GM21360 (cell line): Measurements from ENCODE around the gene GZMB.
"Not testable (repeated sequence)": the region's sequence is repeated elsewhere in the genome, so short reads cannot be mapped to it uniquely, and the experiment has no call there.

Experiments
- ATAC-seq: cut with Tn5 transposase; IDR thresholded peaks from one replicate; pipeline ENCODE4 v1.9.1; 2021; ENCODE audit warnings: mild to moderate bottlenecking, moderate library complexity; ENCODE audit not compliant: unreplicated experiment

The GZMB gene, protein sequence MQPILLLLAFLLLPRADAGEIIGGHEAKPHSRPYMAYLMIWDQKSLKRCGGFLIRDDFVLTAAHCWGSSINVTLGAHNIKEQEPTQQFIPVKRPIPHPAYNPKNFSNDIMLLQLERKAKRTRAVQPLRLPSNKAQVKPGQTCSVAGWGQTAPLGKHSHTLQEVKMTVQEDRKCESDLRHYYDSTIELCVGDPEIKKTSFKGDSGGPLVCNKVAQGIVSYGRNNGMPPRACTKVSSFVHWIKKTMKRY

DNA sequence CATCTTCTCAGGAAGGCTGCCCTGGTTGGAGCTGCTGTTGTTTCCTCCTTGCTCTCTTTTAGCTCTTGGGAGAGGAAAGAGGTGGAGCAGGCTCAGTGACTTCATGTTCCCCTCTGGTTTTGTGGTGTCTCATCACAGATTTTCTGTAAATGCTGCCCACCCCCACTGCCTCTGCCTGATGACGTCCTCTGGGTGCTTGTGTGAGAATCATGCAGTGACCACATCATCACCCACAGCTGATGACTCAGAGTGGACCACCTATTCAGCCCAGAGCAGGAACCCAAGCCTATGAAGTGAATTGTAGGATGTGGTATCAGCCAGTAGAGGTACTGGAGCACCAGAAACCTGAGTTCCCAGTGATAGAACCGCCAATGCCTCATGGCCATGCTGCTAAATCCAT lies at the start of gene GZMB:
GZMB (minus strand) TSS at position 33 of the 400 bp plus-strand sequence; CDS start at position 3, 30 bp downstream.
- ATAC-seq = no peak

DNA sequence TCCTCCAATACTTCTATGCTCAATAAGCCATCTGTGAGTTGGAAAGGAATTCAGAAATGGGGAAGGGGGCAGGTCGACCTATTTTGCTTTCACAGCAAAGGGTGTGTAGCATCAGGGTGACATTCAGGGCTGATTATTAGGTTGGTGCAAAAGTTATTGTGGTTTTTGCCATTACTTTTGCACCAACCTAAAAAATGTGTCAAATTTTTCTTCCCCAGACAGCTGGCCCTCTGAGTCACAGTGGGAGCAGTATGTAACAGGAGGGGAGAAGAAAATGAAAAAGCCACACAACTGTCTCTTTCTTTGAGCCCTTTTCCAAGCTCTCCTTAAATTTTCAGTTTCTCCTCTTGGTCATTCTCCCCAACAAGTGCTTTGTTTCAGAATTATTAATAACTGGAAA lies 47.1 kb upstream of the GZMB start:
- no peak for ATAC-seq

DNA sequence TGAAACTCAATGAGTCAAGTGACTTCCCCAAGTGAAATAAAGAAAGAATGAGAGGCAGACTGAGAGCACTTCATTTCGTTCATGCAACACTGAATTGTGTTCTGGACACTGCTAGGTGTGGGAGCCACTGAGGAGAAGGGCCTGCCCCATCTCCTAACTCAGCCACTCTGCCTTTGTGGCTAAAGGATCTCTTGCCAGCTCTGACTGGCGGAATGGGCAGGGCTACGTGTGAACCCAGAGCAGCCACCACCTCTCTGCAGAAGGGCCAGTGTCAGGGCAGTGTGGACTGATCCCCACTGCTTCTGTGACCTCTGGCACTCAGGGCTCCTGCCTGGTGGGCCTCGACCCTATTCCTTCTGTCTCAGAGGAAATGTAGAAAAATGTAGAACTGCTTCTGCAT lies 46.5 kb upstream of the GZMB start:
- no peak for ATAC-seq

DNA sequence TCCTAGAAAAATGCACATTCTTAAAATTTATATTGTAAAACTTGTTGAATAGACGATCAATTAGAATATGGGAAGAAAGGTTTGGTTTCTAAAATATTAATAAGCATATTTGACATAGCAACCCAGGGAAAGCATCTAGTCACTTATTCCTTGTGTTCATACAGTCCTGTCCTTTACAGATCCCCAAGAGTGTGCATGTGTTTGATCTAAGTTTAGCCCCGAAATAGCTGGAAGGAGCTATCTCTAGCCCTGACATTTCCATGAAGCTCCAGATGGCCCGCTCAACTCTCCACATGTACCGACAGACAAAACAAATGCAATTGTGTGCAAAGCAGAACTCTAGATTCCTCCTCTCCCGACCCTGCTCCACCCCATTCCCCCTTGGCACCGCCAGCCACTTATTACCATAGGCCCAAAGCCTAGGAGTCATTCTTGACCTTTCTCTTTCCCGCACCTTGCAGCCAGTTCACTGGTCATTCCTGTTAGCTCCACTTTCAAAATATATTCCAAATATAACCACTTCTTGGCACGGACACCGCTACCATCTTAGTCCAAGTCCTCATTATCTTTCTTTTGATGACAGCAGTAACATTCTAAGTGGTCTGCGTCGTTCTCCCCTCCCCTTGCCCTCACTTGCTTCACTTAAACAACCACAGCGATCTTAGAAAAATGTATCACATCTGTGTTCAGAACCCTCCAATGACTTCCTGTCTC lies 45.4 kb upstream of the GZMB start:
- no peak for ATAC-seq

DNA sequence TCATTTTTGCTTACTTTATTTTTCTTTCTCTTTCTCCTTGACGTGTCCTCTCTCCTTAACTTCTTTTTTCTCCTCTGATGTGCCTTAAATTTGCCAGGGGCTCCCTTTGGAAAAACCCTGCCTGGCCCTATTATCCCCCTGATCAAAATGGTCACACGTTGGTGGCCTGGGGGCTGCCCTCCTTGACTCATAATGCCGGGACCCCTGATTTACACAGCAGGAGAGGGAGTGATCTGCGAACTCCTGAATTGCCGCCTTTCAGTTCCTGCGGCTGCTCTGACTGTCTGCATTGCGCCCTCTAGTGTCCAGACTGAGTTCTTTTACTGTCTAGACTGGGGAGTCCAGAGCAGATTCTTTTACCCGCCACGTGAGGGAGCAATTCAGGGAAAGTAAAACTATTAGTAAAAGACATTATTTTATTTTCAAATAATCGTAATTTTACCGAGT lies 44.8 kb upstream of the GZMB start:
- ATAC-seq = peak; percentile 77

DNA sequence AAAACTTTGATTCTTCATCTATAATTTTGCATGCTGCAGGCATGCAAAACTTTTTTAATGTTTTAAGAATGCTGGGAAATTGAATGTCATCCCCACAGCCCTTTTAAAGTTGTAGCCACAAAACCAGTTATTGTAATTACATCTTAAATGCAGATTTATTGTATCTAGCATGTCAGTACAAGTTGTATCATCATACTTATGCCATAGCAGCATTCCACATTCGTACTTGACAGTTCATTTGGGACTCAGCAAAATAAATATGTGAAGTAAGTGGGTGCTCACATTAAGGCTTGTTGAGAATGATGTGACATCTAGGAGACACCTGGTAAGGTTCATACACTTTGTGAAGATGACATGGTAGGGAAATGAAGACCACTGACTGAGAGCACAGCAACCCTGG lies 44.0 kb upstream of the GZMB start:
- no peak for ATAC-seq

DNA sequence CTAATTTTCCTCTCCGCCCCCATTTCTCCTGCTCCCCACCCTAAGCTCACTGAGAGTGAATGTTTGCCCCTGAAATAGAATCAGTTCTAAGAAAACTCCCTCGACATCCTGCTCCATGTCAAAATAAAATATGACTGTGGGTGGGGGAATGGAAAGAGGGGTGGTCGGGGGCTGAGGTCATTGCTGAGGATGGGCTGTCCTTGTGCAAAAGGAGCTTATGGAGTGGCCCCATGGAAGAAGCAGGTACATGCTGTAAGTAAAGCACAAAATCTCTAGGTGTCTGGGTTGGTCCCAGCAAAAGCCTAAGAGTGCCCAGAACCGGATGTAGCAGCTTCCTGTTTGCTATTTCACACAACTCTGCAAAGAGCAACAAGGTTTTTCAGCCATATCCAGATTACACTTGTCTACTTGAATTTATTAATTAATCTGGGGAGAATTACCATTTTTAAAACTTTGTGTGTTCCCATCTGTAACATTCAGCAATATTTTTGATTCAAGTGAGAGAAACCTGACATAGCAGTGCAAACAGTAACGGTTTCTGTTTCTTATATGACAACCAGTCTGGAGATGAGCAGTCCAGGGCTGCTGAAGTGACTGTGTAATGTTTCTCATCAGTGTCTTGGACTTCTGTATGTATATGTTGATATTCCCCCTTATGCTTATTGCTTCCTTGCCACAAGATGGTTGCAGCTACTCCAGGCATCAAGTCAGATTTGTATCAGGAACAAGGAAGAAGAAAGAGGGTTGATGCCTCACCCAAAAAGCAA lies 40.4 kb upstream of the GZMB start:
- ATAC-seq = peak; percentile 43

DNA sequence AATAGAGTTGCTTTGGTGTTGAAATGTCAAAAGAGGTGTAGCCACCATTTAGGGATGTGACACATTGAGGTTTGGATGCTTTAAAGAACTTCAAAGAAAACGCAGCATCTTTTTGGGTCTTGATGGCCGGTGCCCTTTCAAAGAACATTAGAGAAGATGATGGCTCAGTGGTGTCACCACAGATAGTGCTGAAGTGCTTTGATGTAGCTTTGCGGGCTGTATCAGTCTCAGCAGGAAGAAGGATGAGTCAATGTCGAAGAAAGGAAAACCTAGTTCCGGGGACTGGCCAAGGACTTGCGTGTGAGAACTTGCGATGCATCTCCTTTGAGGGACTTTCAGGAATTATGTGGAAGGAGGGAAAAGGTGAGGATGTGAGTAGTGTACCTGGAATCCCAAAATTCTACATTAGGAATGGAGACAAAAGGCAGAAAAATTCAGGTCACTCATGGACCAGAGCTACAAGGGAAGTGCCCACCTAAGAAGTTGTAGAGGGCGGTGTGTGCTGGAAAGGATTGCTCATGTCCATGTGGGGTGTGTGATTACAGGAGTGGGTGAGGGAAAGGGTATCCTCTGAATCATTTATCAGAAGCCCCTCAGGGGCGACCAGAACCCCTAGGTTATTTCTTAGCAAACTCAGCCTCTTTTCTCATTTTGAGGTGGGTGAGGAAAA lies 39.7 kb upstream of the GZMB start:
- ATAC-seq = peak; percentile 61

DNA sequence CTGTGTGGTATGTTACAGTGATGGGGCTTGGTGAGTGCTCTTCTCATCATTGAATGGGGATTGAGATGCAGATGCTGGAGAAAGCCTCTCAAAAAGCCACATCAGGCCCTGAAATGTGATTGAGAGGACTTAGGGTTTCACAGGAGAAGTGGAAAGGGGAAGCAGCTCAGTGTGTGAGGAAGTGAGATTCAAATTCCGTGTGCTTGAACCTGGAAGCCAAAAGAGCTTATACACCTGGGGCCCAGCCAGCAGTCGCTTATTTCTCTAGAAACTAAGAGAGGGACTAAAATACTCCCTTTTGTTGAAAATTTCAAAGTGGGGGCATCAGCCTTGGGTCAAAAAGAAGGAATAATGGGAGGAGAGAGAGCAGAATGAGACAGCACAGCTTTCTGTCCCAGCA lies 39.1 kb upstream of the GZMB start:
- peak; percentile 51 for ATAC-seq

DNA sequence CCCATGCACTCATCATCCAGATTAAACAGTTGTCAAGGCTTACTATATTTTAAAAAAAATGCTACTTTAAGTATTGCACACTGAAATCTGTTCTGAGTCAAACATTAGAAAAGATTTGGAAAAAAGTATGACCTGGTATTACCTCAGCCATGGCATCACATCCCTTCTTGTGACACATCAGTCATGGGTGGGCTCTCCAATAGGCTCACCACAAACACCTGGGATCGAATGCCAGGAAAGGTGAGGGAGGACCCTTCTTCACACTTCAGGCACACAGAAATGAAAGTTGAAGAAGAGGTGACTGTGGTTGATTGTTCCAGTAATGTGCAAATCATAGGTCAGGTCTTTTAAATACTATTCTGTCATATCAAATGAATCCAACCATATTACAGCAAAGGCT lies 36.6 kb upstream of the GZMB start:
- ATAC-seq = no peak

DNA sequence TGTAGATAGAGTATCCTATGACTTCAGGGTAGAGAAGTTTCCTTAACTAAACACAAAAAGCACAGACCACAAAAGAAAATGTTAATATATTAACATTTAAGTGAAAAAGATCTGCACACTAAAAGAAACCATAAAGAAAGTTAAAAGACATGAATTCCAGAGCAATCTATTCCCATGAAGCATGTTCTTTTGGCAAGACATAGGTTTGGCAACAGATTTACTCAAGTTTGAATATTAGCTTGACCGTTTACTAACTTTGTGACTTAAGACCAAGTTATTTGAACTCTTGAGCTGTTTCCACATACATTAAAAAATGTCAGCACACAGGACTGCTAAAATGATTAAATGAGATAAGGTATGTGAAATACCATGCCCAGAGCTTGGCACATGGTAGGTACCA lies 35.7 kb upstream of the GZMB start:
- no peak for ATAC-seq

DNA sequence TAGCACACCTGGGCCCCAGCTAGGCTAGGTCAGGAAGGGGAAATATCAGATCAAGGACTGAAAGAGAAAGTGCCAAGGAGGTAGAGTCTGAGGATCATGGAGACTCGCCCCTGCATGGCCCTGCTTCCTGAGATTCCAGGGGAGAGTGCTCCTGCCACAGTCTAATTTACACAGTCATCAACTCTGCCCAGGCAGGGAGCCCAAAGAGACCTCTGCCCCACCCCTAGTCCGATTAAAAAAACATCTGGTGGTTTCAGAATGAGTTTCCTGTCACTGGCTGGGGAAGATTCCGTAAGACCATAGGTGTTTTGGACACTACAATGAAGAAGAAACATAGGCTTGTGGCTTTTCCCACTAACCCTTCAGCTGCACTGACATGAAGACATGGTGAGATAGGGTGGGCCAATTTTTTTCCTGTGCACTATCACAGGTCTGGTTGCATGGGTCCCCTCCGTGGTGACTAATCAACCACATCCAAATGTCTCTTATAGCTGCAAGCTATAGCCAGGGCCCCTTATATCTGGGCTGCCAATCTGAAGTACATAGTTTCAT lies 31.5 kb upstream of the GZMB start:
- peak; percentile 95 for ATAC-seq

DNA sequence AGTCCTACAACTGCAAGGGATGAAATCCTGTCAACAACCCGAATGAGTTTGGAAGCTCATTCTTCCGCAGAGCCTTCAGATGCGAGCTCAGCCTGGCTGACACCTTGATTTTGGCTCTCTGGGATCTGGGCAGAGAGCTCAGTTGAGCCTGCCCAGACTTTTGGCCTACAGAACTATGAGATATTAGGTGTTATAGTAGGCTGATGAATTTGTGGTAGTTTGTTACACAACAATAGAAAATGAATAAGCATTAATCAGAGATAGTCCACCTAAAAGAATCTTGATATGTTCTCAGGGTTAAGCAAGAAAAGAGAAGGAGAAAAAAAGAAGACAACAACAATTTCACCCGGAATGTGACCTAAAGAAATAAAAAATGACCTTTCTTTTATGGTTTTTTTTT lies 30.4 kb upstream of the GZMB start:
- no peak for ATAC-seq

DNA sequence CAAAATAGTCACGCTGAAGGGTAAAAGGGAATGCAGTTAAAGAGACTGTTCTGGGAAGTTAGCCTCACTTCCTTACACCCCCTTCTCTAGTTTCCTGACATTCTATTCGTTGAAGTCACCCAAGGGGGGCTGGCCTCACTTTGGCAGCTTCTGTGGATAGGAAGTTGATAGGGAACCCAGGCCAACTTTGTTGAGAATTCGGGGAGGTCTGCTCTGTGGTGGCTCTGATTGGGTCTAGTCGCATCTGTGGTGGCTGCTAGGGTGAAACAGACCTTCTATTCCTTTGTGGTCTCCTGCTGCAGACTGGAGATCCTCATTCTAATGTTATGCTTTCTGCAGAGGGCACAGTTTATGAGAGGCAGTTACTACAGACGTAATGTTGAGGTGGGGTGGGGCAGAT lies 28.8 kb upstream of the GZMB start:
- ATAC-seq = no peak

DNA sequence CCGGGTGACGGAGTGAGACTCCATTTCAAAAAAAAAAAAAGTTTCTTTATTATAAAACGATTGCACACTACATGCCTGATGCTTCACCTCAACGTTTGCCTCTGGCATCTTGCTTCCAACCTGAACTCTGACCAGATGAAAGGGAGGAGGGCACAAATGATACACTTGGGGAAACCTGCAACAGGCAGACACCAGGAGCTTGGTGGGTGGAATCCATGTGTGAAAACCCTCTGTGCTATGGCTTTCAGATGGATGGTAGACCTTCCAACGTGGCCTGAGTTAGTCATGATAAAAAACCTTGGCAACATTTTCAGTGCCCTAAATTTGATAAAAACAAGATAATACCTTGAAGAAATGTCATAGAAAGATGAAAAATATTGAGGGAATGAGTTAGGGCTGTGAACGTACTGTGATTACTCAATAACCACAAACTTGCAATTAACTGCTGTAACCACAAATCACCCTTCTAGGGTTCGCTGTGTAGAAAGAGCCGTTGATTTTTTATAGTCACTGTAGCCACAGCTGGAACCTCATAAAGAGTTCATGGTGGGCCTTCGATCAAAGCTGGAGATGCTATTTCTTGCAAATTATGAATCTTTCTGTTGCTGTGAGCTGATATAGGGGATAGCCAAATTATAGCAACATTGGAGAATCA lies 26.1 kb upstream of the GZMB start:
- no peak for ATAC-seq

DNA sequence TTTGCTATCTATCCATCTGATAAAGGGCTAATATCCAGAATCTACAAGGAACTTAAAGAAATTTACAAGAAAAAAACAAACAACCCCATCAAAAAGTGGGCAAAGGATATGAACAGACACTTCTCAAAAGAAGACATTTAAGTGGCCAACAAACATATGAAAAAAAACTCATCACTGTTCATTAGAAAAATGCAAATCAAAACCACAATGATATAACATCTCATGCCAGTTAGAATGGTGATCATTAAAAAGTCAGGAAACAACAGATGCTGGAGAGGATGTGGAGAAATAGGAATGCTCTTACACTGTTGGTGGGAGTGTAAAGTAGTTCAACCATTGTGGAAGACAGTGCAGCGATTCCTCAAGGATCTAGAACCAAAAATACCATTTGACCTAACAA lies 14.4 kb upstream of the GZMB start:
- not testable (repeated sequence) for ATAC-seq

DNA sequence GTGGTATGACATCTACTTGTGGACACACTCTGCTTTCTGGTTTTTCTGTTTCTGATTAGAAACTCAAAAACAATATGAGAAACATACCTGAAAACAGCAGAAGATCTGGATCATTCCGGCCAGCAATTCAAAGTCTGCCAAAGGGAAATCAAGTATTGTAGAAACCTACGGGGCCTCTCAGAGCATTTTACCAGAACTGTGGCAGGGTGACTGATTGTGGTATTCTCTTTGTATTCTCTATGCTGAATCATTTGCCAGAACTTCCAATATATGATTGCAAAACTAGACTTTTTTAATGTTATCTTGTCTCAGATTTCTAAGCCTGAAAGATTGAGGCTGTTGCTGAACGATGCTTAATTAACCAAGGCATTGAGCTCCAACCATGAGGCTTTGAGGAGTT lies 5.9 kb upstream of the GZMB start:
- no peak for ATAC-seq

DNA sequence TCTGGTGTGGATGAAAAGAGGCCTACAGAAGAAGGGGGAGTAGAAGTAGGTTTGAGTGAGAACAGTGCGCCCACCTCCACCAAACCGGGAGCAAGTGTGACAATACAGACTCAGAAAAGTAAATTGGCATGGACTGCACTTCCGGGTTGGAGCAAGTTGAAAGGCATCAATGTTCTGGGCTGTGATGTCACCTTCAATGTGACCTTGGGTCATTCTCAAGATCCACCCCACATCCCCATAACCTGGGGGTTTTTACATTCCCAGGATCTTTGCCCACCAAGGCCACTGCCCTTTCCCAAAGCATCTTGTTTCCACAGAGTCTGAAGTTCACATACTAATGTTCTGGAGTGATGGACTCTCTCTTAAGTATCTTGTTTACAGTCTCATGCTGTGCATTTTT lies 5.3 kb upstream of the GZMB start:
- no peak for ATAC-seq

DNA sequence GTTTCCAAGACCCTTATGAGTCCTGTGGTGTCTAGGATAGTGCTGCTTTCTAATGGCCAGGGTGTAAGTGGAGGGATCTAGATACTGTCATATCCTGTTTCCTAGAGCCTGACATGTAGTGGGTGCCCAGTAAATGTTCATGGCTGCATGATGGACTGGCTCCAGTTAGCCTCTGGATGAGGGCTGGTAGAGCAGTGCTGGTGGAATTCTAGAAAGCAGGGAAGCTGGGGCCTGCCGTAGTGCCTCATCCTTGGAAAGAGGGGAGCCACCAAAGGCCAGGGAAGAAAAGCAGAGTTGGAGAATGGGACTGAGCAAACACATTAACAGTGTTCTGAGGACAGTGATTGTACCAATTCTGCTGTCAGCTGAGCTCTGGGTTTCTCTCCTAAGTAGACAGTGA lies 637 bp downstream of the GZMB start:
- no peak for ATAC-seq

DNA sequence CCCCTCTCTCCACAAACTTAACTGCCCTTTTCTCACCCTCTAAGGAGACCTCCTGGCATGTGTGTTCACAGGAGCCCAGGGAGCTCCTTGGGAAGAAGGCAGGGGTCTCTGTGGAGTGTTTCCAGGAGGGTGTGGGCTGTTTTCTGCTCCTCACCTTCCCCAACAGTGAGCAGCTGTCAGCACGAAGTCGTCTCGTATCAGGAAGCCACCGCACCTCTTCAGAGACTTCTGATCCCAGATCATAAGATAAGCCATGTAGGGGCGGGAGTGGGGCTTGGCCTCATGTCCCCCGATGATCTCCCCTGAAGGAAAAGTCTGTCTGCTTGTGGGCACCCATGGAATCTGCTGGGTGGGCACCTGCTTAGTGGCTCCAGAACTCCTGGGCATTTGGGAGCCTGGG lies 1.2 kb downstream of the GZMB start:
- no peak for ATAC-seq

DNA sequence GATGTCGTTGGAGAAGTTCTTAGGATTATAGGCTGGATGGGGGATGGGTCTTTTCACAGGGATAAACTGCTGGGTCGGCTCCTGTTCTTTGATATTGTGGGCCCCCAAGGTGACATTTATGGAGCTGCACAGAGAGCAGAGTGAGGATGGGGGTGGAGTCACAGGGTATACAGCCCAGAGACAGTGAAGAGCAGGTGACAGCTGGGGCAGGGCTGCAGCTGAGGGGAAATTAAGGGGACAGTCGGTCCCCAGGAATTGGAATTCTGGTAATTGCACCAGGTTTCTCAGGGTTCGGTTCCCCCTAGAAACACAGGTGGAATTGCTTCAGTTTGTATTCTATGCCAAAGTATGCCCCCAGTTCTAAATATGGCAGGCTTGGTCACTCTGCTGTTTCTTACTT lies 1.7 kb downstream of the GZMB start:
- ATAC-seq = no peak
